SK-N-MC (cell line): ENCODE data around the gene C10orf67.

Source experiments
- EZH2 ChIP-seq: fragments of 200-600 bp; sonication (generic); IDR thresholded peaks from one replicate; pipeline ENCODE4 v1.6.1; 2017; ENCODE audit warnings: antibody characterized with exemption
- POLR2AphosphoS5 ChIP-seq: IDR thresholded peaks from 2 replicates; pipeline ENCODE4 v1.6.1; 2012; ENCODE audit warnings: mild to moderate bottlenecking, low read depth, low read length, borderline replicate concordance

GRCh38 chr10:23200997-23201652 lies 143.5 kb downstream of the C10orf67 start:
- TF ChIP-seq POLR2AphosphoS5 (no peak), EZH2 (no peak)
